A549 (cell line): ENCODE results near the gene HPCA. TPM values are rescaled to one million over a fixed set of nuclear protein-coding genes. Genes with fewer than 3 reads are reported as not detected.

Experiments used
- ATAC-seq, 2 experiments: fragments of 200-7000 bp in 1 of 2; fragments of >200 bp in 1 of 2; cut with Nextera tagmentation in 1 of 2; cut with Tn5 transposase in 1 of 2; 3 replicates each; pipeline versions ENCODE4 v1.8.0 to v1.9.1; 2018 to 2020; ENCODE audit warnings: mild to moderate bottlenecking in 1 of 2, moderate library complexity in 1 of 2
- CTCF ChIA-PET: fragments of 300-600 bp; sonication (Branson Sonifier 250); formaldehyde crosslinking; extraction: SDS; loops from one replicate; lab custom pipeline; 2021; ENCODE audit warnings: antibody characterized with exemption, inconsistent platforms; lab: Yijun Ruan, JAX
- POLR2A ChIA-PET: fragments of 350-600 bp; formaldehyde crosslinking; extraction: SDS; loops from one replicate; lab custom pipeline; 2021; ENCODE audit warnings: antibody characterized with exemption, inconsistent platforms; lab: Yijun Ruan, JAX
- DNase-seq, 2 experiments: peaks; one replicate each; pipeline versions ENCODE4 v3.0.0 to v3.0.0-alpha.2; 2011 to 2016; ENCODE audit warnings: low read depth in 1 of 2, low spot score in 1 of 2
- FAIRE-seq: peaks from 2 replicates; lab custom pipeline; 2011; peaks lifted over from hg19 to GRCh38; lab: Jason Lieb, UNC
- H3K27ac ChIP-seq, 2 experiments: fragments of >200 bp; sonication (Bioruptor Twin); formaldehyde crosslinking; 3 replicates each; pipeline ENCODE4 v1.5.1; 2016 to 2017
- H3K4me1 ChIP-seq: fragments of >200 bp; sonication (Bioruptor Twin); formaldehyde crosslinking; 3 replicates; pipeline ENCODE4 v1.6.1; 2016
- H3K4me2 ChIP-seq: fragments of >200 bp; sonication (Bioruptor Twin); formaldehyde crosslinking; 3 replicates; pipeline ENCODE4 v1.6.1; 2016
- H3K4me3 ChIP-seq: fragments of >200 bp; sonication (Bioruptor Twin); formaldehyde crosslinking; 3 replicates; pipeline ENCODE4 v1.5.1; 2016
- H3K9me3 ChIP-seq: fragments of >200 bp; sonication (Bioruptor Twin); formaldehyde crosslinking; 3 replicates; pipeline ENCODE4 v1.6.1; 2016
- EHMT2 ChIP-seq: fragments of 200-600 bp; sonication (generic); IDR thresholded peaks from 2 replicates; pipeline ENCODE4 v1.6.1; 2016; ENCODE audit warnings: antibody characterized with exemption, low read depth, mild to moderate bottlenecking, moderate library complexity
- FOSB ChIP-seq: fragments of 250-450 bp; sonication (Bioruptor Pico); IDR thresholded peaks from 2 replicates; pipeline ENCODE4 v1.5.0; 2020; ENCODE audit warnings: mild to moderate bottlenecking, moderate library complexity
- GATA3 ChIP-seq: IDR thresholded peaks from 2 replicates; pipeline ENCODE4 v1.6.1; 2012; ENCODE audit warnings: borderline replicate concordance
- KDM1A ChIP-seq: fragments of 200-600 bp; sonication (generic); IDR thresholded peaks from 2 replicates; pipeline ENCODE4 v1.6.1; 2016; ENCODE audit warnings: low read depth, mild to moderate bottlenecking
- MAX ChIP-seq: IDR thresholded peaks from 2 replicates; pipeline ENCODE4 v1.6.1; 2012
- NFE2L2 ChIP-seq: fragments of 150-350 bp; conservative IDR thresholded peaks from 2 replicates; pipeline ENCODE4 v1.6.1; 2014; ENCODE audit warnings: low read length
- NR3C1 ChIP-seq: fragments of >200 bp; sonication (Bioruptor Twin); formaldehyde crosslinking; IDR thresholded peaks from 3 replicates; pipeline ENCODE4 v1.6.1; 2017
- PHF8 ChIP-seq: fragments of 200-600 bp; sonication (generic); IDR thresholded peaks from 2 replicates; pipeline ENCODE4 v1.6.1; 2016; ENCODE audit warnings: low read depth, mild to moderate bottlenecking, antibody characterized with exemption, moderate library complexity, borderline replicate concordance
- RNF2 ChIP-seq: fragments of 200-600 bp; sonication (generic); IDR thresholded peaks from 2 replicates; pipeline ENCODE4 v1.6.1; 2016; ENCODE audit warnings: low read depth, mild to moderate bottlenecking, antibody characterized with exemption, moderate library complexity, borderline replicate concordance
- ZC3H11A ChIP-seq: fragments of 450-650 bp; IDR thresholded peaks from 2 replicates; pipeline ENCODE4 v1.6.1; 2014; ENCODE audit warnings: antibody characterized with exemption, mild to moderate bottlenecking
- WGBS: methylation state at CpG from one replicate; pipeline ENCODE4 v1.1.6; 2017; ENCODE audit errors: missing lambda C conversion rate; 5-methylcytosine and 5-hydroxymethylcytosine counted together
- polyA plus RNA-seq, 4 experiments: library from polyadenylated mRNA; depleted of rRNA in 3 of 4; stranded (reverse); fragments of >200 nt; fragmentation: RNase III in 1 of 4; extraction: RNeasy Plus Mini Kit Qiagen cat#74134 plus additional on column Dnase treatment in 1 of 4; gene quantifications; 2 replicates in 3 of 4; 3 replicates in 1 of 4; pipeline ENCODE4 v1.2.3, GENCODE V29; 2011 to 2017
- TF ChIP-seq, protein P1 (sequence below): fragments of 250-450 bp; sonication (Bioruptor Pico); IDR thresholded peaks from 2 replicates; pipeline ENCODE4 v1.5.0; 2021; ENCODE audit warnings: mild to moderate bottlenecking, moderate library complexity, borderline replicate concordance
- TF ChIP-seq, protein P2 (sequence below): fragments of 150-350 bp; IDR thresholded peaks from 2 replicates; pipeline ENCODE4 v1.6.1; 2014; ENCODE audit warnings: low read depth, mild to moderate bottlenecking, low read length
- TF ChIP-seq, protein P3 (sequence below): IDR thresholded peaks from 2 replicates; pipeline ENCODE4 v1.6.1; 2012; ENCODE audit warnings: low read depth, borderline replicate concordance

HPCA gene
- polyA plus RNA-seq, 2 of the 4 experiments (the other 2 are of a cell fraction) = 0.21 to 0.34 TPM

- no peak for TF ChIP-seq NR3C1
- no peak for TF ChIP-seq NFE2L2
- TF ChIP-seq GATA3 = no peak
- TF ChIP-seq PHF8 = no peak
- TF ChIP-seq MAX = no peak
- TF ChIP-seq RNF2 = no peak
- 0 out of 3 replicates have a peak, but pooled peaks cover 3% of the 10 kb centered on the region for H3K4me1 ChIP-seq
- H3K9me3 ChIP-seq = no peaks in the 10 kb centered on the region
- H3K4me2 ChIP-seq = no peak overlapping the region
- ATAC-seq (no peak), DNase-seq (no peak), FAIRE-seq (no peak)
- WGBS = 93% methylated on average over 17 of the region's 26 CpGs
- no peak overlapping the region for H3K4me3 ChIP-seq
- H3K27ac ChIP-seq = no peak overlapping the region
- POLR2A ChIA-PET = no interaction called here
- CTCF ChIA-PET = interaction anchor here (0.8 to 3.8 kb wide), 4 partner anchors 11 to 191 kb away, joined by 3 to 15 read pairs (median 6); no protein-coding TSS in a partner anchor
Measured at GRCh38 chr1:32895325-32896215, 9.3 kb downstream of the HPCA start.

DNA sequence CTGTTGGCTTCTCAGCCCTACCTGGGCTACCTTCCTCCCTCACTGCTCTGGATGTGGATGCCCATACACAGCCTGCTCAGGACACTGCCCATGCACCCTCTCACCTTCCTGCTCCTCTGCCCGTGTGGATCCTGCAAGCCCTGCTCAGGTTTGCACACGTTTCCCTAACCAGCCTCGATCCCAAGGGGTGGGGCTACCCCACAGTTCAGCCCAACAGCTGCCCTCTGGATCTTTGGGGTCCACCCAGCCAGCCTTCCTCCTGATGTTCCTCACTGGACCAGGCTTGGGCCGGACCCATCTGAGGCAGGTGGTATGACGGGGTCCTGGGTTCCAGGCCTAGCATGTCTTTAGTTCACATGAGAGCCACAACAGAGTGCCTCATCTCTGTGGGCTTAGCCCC is 10.2 kb downstream of the HPCA start:
- no peak for FAIRE-seq

GRCh38 chr1:32897082-32898049 is 11.1 kb downstream of the HPCA start:
- Histone ChIP-seq H3K4me2 (no peak overlapping the region), H3K4me3 (no peak overlapping the region), H3K27ac (no peak overlapping the region)
- DNase-seq (no peak), ATAC-seq (no peak), FAIRE-seq (no peak)
- ChIA-PET POLR2A (no interaction called here), CTCF (interaction anchor here (1.6 to 4.3 kb wide), 5 partner anchors 9 to 158 kb away, joined by 3 to 30 read pairs (median 5); partner anchors contain the start of gene HPCA)
- 86% methylated on average over 11 of the region's 11 CpGs for WGBS
- TF ChIP-seq, protein P1, sequence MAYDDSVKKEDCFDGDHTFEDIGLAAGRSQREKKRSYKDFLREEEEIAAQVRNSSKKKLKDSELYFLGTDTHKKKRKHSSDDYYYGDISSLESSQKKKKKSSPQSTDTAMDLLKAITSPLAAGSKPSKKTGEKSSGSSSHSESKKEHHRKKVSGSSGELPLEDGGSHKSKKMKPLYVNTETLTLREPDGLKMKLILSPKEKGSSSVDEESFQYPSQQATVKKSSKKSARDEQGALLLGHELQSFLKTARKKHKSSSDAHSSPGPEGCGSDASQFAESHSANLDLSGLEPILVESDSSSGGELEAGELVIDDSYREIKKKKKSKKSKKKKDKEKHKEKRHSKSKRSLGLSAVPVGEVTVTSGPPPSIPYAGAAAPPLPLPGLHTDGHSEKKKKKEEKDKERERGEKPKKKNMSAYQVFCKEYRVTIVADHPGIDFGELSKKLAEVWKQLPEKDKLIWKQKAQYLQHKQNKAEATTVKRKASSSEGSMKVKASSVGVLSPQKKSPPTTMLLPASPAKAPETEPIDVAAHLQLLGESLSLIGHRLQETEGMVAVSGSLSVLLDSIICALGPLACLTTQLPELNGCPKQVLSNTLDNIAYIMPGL (CRISPR knock-in tag) = no peak
- TF ChIP-seq, protein P2, sequence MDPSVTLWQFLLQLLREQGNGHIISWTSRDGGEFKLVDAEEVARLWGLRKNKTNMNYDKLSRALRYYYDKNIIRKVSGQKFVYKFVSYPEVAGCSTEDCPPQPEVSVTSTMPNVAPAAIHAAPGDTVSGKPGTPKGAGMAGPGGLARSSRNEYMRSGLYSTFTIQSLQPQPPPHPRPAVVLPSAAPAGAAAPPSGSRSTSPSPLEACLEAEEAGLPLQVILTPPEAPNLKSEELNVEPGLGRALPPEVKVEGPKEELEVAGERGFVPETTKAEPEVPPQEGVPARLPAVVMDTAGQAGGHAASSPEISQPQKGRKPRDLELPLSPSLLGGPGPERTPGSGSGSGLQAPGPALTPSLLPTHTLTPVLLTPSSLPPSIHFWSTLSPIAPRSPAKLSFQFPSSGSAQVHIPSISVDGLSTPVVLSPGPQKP = no peak
- TF ChIP-seq, all 56 proteins: peak for 0
- no peaks in the 10 kb centered on the region for H3K9me3 ChIP-seq
- H3K4me1 ChIP-seq = peaks cover 7% of the 10 kb centered on the region; the same call in 1 of the 3 replicates

More for the DNA sequence above, 10.2 kb downstream of the HPCA start:
- ATAC-seq (no peak), DNase-seq (no peak)
- Histone ChIP-seq H3K4me2 (no peak overlapping the region), H3K27ac (no peak overlapping the region), H3K9me3 (no peaks in the 10 kb centered on the region), H3K4me3 (no peak overlapping the region), H3K4me1 (0 out of 3 replicates have a peak, but pooled peaks cover 3% of the 10 kb centered on the region)
- TF ChIP-seq KDM1A (no peak), FOSB (CRISPR knock-in tag) (no peak), ZC3H11A (no peak), RNF2 (no peak), EHMT2 (no peak)
- TF ChIP-seq, protein P3, sequence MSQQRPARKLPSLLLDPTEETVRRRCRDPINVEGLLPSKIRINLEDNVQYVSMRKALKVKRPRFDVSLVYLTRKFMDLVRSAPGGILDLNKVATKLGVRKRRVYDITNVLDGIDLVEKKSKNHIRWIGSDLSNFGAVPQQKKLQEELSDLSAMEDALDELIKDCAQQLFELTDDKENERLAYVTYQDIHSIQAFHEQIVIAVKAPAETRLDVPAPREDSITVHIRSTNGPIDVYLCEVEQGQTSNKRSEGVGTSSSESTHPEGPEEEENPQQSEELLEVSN = no peak
- ChIA-PET CTCF (interaction anchor here (1.6 to 4.3 kb wide), 3 partner anchors 9 to 23 kb away, joined by 3 to 30 read pairs (median 5); partner anchors contain the start of gene HPCA), POLR2A (no interaction called here)
- WGBS = 74% methylated on average over 3 of the region's 5 CpGs
